ENCODE results near the gene AGBL4.

- TF ChIP-seq POLR2AphosphoS5 (IDR thresholded peaks at IDR 0.05; ENCODE audit: borderline replicate concordance, low read depth, low read length) (no peak), EZH2 (IDR thresholded peaks at IDR 0.05) (no peak)
These were observed 1154.4 kb downstream of the AGBL4 start for GRCh38 chr1:48869116-48869893.

All from SK-N-MC (cell line).